ENCODE results near the gene NCLN.
"Not testable (repeated sequence)": the region's sequence is repeated elsewhere in the genome, so short reads cannot be mapped to it uniquely, and the experiment has no call there.

The NCLN gene

DNA sequence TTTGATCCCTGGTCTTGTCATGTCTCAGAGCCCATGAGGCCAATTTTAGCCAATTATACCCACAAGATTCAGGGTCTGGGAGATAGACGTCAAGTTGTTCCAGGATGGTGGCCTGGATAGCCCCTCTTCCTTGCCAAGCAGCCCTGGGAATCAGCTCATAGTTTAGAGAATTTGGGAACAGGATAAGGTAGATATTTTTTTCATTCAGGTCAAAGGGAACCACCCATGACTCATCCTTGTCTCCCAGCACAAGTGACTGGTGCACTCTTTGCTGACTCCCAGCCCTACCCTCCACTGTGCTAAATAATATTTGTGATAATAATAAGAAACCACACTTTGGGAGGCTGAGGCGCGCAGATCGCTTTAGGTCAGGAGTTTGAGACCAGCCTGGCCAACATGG lies 24.3 kb upstream of the NCLN start:
- DNase-seq (ENCODE audit: low read depth in 1 of 2, low spot score in 1 of 2) = no peak
- in situ Hi-C loops (cut with HindIII; ENCODE audit: low pct_unique_long_range_greater_than_20kb, low sequenced_read_pairs) = no loop called here
- no peak for TF ChIP-seq JUND (IDR thresholded peaks at IDR 0.05; ENCODE audit: low read depth)

GRCh38 chr19:3162418-3163229 lies 23.1 kb upstream of the NCLN start:
- in situ Hi-C loops (cut with HindIII; ENCODE audit: low pct_unique_long_range_greater_than_20kb, low sequenced_read_pairs) = no loop called here
- DNase-seq (ENCODE audit: low read depth in 1 of 2, low spot score in 1 of 2) = peak in 1 of 2 experiments; percentile 66
- no peak for TF ChIP-seq JUND (IDR thresholded peaks at IDR 0.05; ENCODE audit: low read depth)

GRCh38 chr19:3163230-3163886 lies 22.4 kb upstream of the NCLN start:
- in situ Hi-C loops (cut with HindIII; ENCODE audit: low pct_unique_long_range_greater_than_20kb, low sequenced_read_pairs) = no loop called here
- no peak for TF ChIP-seq JUND (IDR thresholded peaks at IDR 0.05; ENCODE audit: low read depth)
- peak; percentile 70 to 79 for DNase-seq (ENCODE audit: low read depth in 1 of 2, low spot score in 1 of 2)

DNA sequence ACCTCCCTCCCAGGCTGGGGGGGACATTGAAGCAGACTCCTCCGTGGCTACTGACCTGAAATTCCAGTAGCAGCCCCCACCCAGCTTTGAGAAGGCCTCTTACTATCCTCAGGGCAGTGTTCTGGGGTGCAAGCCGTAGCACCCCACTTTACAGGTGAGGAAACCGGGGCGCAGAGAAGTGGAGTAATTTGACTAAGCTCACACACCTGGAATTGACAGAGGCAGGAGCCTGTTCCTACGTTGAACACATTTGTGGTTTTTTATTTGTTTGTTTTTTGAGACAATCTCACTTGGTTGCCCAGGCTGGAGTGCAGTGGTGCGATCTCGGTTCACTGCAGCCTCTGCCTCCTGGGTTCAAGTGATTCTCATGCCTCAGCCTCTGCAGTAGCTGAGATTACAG lies 21.8 kb upstream of the NCLN start:
- DNase-seq (ENCODE audit: low read depth in 1 of 2, low spot score in 1 of 2) = no peak

DNA sequence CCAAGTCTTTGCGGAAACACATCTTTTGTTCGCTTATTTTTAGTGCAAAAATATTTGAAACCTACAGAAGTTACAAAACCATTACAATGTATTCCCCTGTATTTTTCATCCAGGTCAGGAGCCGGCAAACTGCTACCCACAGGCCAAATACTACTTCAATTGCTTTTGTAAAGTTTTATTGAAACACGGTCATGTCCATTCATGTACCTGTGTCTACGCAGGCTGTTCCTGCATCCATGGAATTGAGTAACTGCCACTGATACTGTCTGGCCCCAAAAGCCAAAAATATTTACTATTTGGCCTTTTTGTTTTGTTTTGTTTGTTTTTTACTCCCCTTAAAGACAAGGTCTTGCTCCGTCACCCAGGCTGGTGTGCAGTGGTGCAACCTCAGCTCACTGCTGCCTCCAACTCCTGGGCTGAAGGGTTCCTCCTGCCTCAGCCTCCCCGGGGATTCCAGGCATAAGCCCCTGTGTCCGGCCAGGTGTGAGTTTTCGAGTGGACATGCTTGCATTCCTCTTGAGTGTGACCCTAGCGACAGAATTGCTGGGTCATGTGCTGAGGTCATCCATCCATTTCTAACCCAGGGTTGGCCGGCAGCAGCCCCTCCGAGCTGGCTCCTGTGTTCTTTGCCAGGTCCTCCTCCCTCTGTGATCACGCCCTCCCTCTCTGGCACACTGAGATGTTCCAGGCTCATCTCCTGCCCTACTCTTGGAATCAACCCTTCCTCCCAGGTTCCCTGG lies 18.0 kb upstream of the NCLN start:
- no peak for DNase-seq (ENCODE audit: low read depth in 1 of 2, low spot score in 1 of 2)
- in situ Hi-C loops (cut with HindIII; ENCODE audit: low pct_unique_long_range_greater_than_20kb, low sequenced_read_pairs) = no loop called here

More for the DNA sequence above, 21.8 kb upstream of the NCLN start:
- no peak for TF ChIP-seq JUND (IDR thresholded peaks at IDR 0.05; ENCODE audit: low read depth)
- in situ Hi-C loops (cut with HindIII; ENCODE audit: low pct_unique_long_range_greater_than_20kb, low sequenced_read_pairs) = no loop called here

DNA sequence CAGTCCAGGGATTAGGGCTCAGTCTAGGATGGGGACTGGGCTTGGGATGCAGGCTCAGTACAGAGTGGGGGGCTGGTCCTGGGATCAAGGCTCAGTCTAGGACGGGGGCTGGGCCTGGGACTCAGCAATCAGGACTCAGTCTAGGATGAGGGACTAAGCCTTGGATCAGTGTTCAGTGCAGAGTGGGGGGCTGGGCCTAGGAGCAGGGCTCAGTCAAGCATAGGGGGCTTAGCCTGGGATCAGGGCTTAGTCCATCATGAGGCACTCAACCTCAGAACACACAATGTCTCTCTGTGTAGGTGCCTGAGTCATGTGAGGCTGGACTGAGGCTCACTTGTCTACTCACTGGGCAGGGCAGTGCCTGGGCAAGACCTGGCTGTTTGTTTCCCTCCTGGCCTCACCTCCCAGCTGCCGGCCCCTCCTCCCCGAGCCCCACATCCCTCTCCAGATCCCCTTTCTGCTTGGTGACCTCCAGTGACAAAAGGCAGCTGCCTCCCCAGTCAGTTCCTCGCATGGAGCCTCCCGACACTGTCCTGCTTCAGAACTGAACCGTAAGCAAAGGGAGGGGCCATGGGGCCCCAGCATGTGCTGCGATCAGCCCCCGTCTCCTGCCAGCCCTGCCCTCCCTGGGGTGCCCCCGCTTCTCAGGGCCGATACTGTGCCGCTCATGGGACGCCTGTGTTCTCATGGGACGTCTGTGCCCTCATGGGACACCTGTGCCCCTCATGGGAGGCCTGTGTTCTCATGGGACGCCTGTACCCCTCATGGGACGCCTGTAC lies 13.6 kb upstream of the NCLN start:
- in situ Hi-C loops (cut with HindIII; ENCODE audit: low pct_unique_long_range_greater_than_20kb, low sequenced_read_pairs) = no loop called here
- TF ChIP-seq JUND (IDR thresholded peaks at IDR 0.05; ENCODE audit: low read depth) = no peak
- no peak for DNase-seq (ENCODE audit: low read depth in 1 of 2, low spot score in 1 of 2)

More for the DNA sequence above, 18.0 kb upstream of the NCLN start:
- TF ChIP-seq JUND (IDR thresholded peaks at IDR 0.05; ENCODE audit: low read depth) = no peak

DNA sequence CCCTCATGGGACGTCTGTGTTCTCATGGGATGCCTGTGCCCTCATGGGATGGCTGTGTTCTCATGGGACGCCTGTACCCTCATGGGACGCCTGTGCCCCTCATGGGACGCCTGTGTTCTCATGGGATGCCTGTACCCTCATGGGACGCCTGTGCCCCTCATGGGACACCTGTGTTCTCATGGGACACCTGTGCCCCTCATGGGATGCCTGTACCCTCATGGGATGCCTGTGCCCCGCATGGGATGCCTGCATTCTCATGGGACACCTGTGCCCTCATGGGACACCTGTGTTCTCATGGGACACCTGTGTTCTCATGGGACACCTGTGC lies 13.1 kb upstream of the NCLN start:
- in situ Hi-C loops (cut with HindIII; ENCODE audit: low pct_unique_long_range_greater_than_20kb, low sequenced_read_pairs); DNase-seq (ENCODE audit: low read depth in 1 of 2, low spot score in 1 of 2): not testable (repeated sequence)

GRCh38 chr19:3175781-3176714 lies 9.7 kb upstream of the NCLN start:
- in situ Hi-C loops (cut with HindIII; ENCODE audit: low pct_unique_long_range_greater_than_20kb, low sequenced_read_pairs) = no loop called here
- no peak for TF ChIP-seq JUND (IDR thresholded peaks at IDR 0.05; ENCODE audit: low read depth)
- peak in 1 of 2 experiments; percentile 79 for DNase-seq (ENCODE audit: low read depth in 1 of 2, low spot score in 1 of 2)

DNA sequence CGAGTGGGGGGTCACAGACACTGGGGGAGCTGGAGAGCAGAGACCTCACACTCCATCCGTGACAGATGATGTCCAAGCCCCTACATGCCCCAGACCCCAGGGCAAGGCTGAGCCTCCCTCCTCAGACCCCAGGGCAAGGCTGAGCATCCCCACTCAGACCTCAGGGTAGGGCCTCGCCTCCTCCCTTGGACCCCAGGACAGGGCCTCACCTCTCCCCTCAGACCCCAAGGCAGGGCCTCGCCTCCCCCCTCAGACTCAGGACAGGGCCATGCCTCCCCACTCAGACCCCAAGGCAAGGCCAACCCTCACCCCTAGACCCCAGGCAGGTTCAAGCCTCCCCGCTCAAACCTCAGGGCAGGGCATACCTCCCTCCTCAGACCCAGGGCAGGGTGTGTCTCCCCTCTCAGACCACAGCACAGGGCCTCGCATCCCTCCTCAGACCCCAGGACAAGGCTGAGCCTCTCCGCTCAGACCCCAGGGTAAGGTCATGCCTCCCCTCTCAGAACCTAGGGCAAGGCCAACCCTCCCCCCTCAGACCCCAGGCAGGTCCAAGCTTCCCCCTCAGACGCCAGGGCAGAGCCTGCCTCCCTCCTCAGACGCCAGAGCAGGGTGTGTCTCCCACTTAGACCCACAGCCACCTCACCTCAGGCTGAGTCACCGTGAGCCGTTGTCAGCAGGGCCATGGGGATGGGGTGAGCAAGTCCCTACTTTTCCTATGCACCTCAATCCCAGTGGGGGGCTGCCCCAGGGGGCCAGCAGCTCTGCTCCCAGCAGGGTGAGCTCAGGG lies 8.8 kb upstream of the NCLN start:
- TF ChIP-seq JUND (IDR thresholded peaks at IDR 0.05; ENCODE audit: low read depth) = no peak
- in situ Hi-C loops (cut with HindIII; ENCODE audit: low pct_unique_long_range_greater_than_20kb, low sequenced_read_pairs) = no loop called here
- DNase-seq (ENCODE audit: low read depth in 1 of 2, low spot score in 1 of 2) = no peak

GRCh38 chr19:3178377-3178972 lies 7.3 kb upstream of the NCLN start, which contains the start of gene S1PR4:
Gene S1PR4 (plus strand): TSS chr19:3178769. CDS start chr19:3178793, 24 bp downstream.
- TF ChIP-seq JUND (IDR thresholded peaks at IDR 0.05; ENCODE audit: low read depth) = no peak
- in situ Hi-C loops (cut with HindIII; ENCODE audit: low pct_unique_long_range_greater_than_20kb, low sequenced_read_pairs) = no loop called here
- DNase-seq (ENCODE audit: low read depth in 1 of 2, low spot score in 1 of 2) = no peak

Measured in T47D (cell line).